Fibroblast of lung (primary cell): ENCODE results near the gene SUGP1. TPM values are rescaled to one million over a fixed set of nuclear protein-coding genes. Genes with fewer than 3 reads are reported as not detected.

Experiments
- DNase-seq, 2 donors: peaks; one replicate each; pipeline versions ENCODE4 v3.0.0 to v3.0.0-alpha.2; 2010; ENCODE audit warnings: low read depth in 2 of 2
- H2AFZ ChIP-seq: 2 replicates; pipeline ENCODE4 v1.5.1; 2012; ENCODE audit warnings: low read length, control low read depth, inconsistent platforms
- H3K27ac ChIP-seq: 2 replicates; pipeline ENCODE4 v1.5.1; 2011; ENCODE audit warnings: low read length, control low read depth; ENCODE audit not compliant: insufficient read depth
- H3K27me3 ChIP-seq: 2 replicates; pipeline ENCODE4 v1.5.1; 2011; ENCODE audit warnings: mild to moderate bottlenecking, low read length; ENCODE audit not compliant: control insufficient read depth, insufficient read depth
- H3K36me3 ChIP-seq: 2 replicates; pipeline ENCODE4 v1.5.1; 2011; ENCODE audit warnings: low read length; ENCODE audit not compliant: control insufficient read depth, insufficient read depth
- H3K4me1 ChIP-seq: 2 replicates; pipeline ENCODE4 v1.5.1; 2011; ENCODE audit warnings: low read length; ENCODE audit not compliant: control insufficient read depth, insufficient read depth; ENCODE audit errors: extremely low read depth
- H3K4me2 ChIP-seq: 2 replicates; pipeline ENCODE4 v1.5.1; 2011; ENCODE audit warnings: low read length, control low read depth; ENCODE audit not compliant: insufficient read depth; ENCODE audit errors: extremely low read depth
- H3K4me3 ChIP-seq, 4 experiments: fragments of 200-600 bp in 1 of 4; sonication (generic) in 1 of 4; replicated peaks in 1 of 4; 2 replicates each; pipeline ENCODE4 v1.5.1; 2011 to 2016; ENCODE audit warnings: low read length in 4 of 4, low read depth in 3 of 4, mild to moderate bottlenecking in 3 of 4, control low read depth in 2 of 4, inconsistent platforms in 1 of 4, mixed read lengths in 1 of 4; ENCODE audit not compliant: insufficient read depth in 1 of 4; ENCODE audit errors: control extremely low read depth in 1 of 4
- H3K79me2 ChIP-seq: 2 replicates; pipeline ENCODE4 v1.5.1; 2012; ENCODE audit warnings: mild to moderate bottlenecking, low read length, inconsistent platforms; ENCODE audit not compliant: control insufficient read depth, insufficient read depth
- H3K9ac ChIP-seq: 2 replicates; pipeline ENCODE4 v1.5.1; 2011; ENCODE audit warnings: mild to moderate bottlenecking, low read length, control low read depth; ENCODE audit not compliant: insufficient read depth
- H3K9me3 ChIP-seq: 2 replicates; pipeline ENCODE4 v1.5.1; 2012; ENCODE audit warnings: low read depth, low read length; ENCODE audit not compliant: control insufficient read depth, insufficient read depth
- H4K20me1 ChIP-seq: 2 replicates; pipeline ENCODE4 v1.5.1; 2011; ENCODE audit warnings: low read length; ENCODE audit not compliant: control insufficient read depth, insufficient read depth; ENCODE audit errors: extremely low read depth
- EZH2 ChIP-seq: IDR thresholded peaks from 2 replicates; pipeline ENCODE4 v1.5.1; 2012; ENCODE audit warnings: low read length, control low read depth, mild to moderate bottlenecking; ENCODE audit errors: missing control alignments
- polyA plus RNA-seq, 2 donors: library from polyadenylated mRNA; depleted of rRNA in 1 of 2; stranded (reverse) in 1 of 2; unstranded in 1 of 2; fragments of >200 nt; gene quantifications; 2 replicates each; pipeline ENCODE4 v1.2.1, GENCODE V29; 2011 to 2012; ENCODE audit warnings: missing spikeins in 1 of 2
- total RNA-seq: library from RNA; depleted of rRNA; stranded (reverse); fragments of >200 nt; gene quantifications from 2 replicates; pipeline ENCODE4 v1.2.1, GENCODE V29; 2014
- TF ChIP-seq, protein P1 (sequence below), 2 donors: IDR thresholded peaks in 1 of 2; conservative IDR thresholded peaks in 1 of 2; 1 replicate in 1 of 2; 2 replicates in 1 of 2; pipeline ENCODE4 v1.5.1; 2011 to 2012; ENCODE audit warnings: low read length in 2 of 2, control low read depth in 1 of 2, inconsistent platforms in 1 of 2, low read depth in 1 of 2, mild to moderate bottlenecking in 1 of 2

SUGP1 gene
- total and polyA plus RNA-seq, 2 donors (not counting 1 experiment from before 2014, with no cell fraction given) = 17.3 to 27.7 TPM

DNA sequence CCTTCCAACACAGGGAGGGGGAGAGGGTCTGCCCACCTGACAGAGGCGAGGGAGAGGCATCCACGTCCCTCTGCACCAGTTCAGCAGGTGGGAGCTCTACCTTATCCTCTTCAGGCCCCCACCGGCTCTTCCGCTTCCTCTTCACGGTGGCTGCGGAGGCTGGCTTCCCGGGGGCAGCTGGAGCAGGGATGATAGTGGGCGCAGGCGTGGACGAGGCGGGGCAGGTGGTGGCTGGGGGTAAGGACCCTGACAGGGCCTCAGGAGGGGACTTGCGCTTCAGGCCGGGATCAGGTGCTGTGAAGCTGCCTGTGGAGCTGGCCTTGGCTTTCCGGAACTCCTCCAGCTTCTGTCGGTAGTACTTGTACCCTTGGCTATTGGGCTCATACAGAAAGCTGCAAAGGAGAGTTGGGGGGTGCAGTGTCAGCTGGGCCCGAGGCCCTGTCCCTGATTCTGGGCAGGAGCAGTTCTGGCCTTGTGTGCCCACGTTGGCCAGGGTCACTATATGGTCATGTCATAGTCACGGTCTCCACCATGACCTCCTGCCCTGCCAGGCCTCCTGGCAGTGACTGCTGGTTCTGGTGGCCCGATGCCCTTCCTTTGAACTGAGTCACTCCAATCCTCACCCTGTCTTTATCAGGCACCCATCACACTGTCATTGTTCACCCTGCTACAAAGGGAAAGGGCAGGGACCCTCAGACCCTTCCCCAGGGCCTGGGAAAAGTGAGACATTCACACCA lies 23.2 kb downstream of the SUGP1 start:
- Histone ChIP-seq H4K20me1 (no peaks in the 10 kb centered on the region), H3K36me3 (peaks cover 11% of the 10 kb centered on the region), H3K27me3 (no peaks in the 10 kb centered on the region), H3K9ac (no peak overlapping the region), H2AFZ (no peak overlapping the region), H3K9me3 (no peaks in the 10 kb centered on the region), H3K4me2 (no peak overlapping the region), H3K27ac (no peak overlapping the region), H3K4me1 (no peaks in the 10 kb centered on the region), H3K4me3 (no peak overlapping the region), H3K79me2 (no peaks in the 10 kb centered on the region)
- TF ChIP-seq, protein P1, sequence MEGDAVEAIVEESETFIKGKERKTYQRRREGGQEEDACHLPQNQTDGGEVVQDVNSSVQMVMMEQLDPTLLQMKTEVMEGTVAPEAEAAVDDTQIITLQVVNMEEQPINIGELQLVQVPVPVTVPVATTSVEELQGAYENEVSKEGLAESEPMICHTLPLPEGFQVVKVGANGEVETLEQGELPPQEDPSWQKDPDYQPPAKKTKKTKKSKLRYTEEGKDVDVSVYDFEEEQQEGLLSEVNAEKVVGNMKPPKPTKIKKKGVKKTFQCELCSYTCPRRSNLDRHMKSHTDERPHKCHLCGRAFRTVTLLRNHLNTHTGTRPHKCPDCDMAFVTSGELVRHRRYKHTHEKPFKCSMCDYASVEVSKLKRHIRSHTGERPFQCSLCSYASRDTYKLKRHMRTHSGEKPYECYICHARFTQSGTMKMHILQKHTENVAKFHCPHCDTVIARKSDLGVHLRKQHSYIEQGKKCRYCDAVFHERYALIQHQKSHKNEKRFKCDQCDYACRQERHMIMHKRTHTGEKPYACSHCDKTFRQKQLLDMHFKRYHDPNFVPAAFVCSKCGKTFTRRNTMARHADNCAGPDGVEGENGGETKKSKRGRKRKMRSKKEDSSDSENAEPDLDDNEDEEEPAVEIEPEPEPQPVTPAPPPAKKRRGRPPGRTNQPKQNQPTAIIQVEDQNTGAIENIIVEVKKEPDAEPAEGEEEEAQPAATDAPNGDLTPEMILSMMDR (conservative IDR thresholded peaks at IDR 0.05 in 1 of 2, IDR thresholded peaks at IDR 0.05 in 1 of 2; ENCODE audit: low read depth in 1 of 2, low read length in 2 of 2) = no peak
- no peak for TF ChIP-seq EZH2
- no peak for DNase-seq

DNA sequence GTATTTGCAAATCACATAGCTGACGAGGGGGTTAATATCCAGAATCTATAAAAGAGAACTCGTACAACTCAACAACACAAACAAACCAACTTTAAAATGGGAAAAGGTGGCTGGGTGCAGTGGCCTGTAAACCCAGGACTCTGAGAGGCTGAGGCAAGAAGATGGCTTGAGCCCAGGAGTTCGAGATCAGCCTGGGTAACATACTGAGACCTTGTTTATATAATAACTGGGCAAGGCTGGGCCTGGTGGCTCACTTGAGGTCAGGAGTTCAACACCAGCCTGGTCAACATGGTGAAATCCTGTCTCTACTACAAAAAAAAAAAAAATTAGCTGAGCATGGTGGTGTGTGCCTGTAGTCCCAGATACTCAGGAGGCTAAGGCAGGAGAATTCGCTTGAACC lies 25.4 kb downstream of the SUGP1 start:
- no peaks in the 10 kb centered on the region for H3K27me3 ChIP-seq

DNA sequence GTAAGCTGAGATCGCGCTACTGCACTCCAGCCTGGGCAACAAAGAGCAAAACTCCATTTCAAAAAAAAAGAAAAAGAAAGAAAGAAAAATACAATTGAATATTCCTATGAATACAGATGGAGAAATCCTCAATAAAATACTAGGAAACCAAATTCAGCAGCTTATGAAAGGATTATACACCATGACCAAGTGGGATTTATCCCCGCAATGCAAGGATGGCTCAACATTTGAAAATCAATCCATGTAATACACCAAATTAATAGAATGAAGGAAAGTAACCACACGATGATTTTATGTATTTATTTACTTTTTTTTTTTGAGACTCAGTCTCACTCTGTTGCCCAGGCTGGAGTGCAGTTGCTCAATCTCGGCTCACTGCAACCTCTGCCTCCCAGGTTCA lies 27.7 kb downstream of the SUGP1 start:
- no peak for TF ChIP-seq EZH2
- TF ChIP-seq, protein P1 (conservative IDR thresholded peaks at IDR 0.05 in 1 of 2, IDR thresholded peaks at IDR 0.05 in 1 of 2; ENCODE audit: low read depth in 1 of 2, low read length in 2 of 2) = no peak
- no peaks in the 10 kb centered on the region for H3K79me2 ChIP-seq
- H3K27me3 ChIP-seq = no peaks in the 10 kb centered on the region
- peaks cover 5% of the 10 kb centered on the region for H3K36me3 ChIP-seq
- no peaks in the 10 kb centered on the region for H4K20me1 ChIP-seq
- DNase-seq = no peak
- no peak overlapping the region for H3K27ac ChIP-seq
- H3K4me3 ChIP-seq = no peak overlapping the region
- H3K4me1 ChIP-seq = no peaks in the 10 kb centered on the region
- no peak overlapping the region for H2AFZ ChIP-seq
- H3K4me2 ChIP-seq = no peak overlapping the region
- no peak overlapping the region for H3K9ac ChIP-seq
- H3K9me3 ChIP-seq = no peaks in the 10 kb centered on the region

More for the DNA sequence above, 25.4 kb downstream of the SUGP1 start:
- Histone ChIP-seq H3K9ac (no peak overlapping the region), H3K9me3 (no peaks in the 10 kb centered on the region), H3K4me2 (no peak overlapping the region), H3K4me3 (no peak overlapping the region), H3K79me2 (no peaks in the 10 kb centered on the region), H4K20me1 (no peaks in the 10 kb centered on the region), H3K36me3 (peaks cover 6% of the 10 kb centered on the region), H3K27ac (no peak overlapping the region), H2AFZ (no peak overlapping the region), H3K4me1 (no peaks in the 10 kb centered on the region)
- no peak for DNase-seq
- TF ChIP-seq, protein P1 (conservative IDR thresholded peaks at IDR 0.05 in 1 of 2, IDR thresholded peaks at IDR 0.05 in 1 of 2; ENCODE audit: low read depth in 1 of 2, low read length in 2 of 2) = no peak
- no peak for TF ChIP-seq EZH2
